ENCODE results near the gene GRAP2. TPM values are rescaled to one million over a fixed set of nuclear protein-coding genes. Genes with fewer than 3 reads are reported as not detected.
A peak's percentile ranks its signal among the peaks of the same experiment; 100 is the strongest.

GRAP2 gene
- total and polyA plus RNA-seq, 10 of the 15 experiments (the other 5 are each of a cell fraction or from before 2014, with no cell fraction given), result 3.3 to 79.1 (median 59.6) TPM

DNA sequence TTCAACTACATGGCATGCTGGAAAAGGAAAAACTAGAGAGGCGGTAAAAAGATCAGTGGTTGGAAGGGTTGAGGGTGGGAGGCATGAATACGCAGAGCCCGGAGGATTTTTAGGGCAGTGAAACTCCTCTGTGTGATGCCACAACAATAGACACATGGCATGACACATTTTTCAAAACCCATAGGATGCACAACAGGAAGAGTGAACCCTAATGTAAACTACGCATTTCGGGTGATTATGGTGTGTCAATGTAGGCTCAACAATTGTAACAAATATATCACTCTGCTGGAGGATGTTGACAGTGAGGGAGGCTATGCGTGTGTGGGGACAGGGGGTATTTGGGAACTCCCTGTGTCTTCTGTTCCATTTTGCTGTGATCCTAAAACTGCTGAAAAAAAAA, 78.2 kb downstream of the GRAP2 start (continued):
- no peak for TF ChIP-seq E2F4 (IDR thresholded peaks at IDR 0.05; ENCODE audit: low read depth, low read length)
- TF ChIP-seq, protein P1, sequence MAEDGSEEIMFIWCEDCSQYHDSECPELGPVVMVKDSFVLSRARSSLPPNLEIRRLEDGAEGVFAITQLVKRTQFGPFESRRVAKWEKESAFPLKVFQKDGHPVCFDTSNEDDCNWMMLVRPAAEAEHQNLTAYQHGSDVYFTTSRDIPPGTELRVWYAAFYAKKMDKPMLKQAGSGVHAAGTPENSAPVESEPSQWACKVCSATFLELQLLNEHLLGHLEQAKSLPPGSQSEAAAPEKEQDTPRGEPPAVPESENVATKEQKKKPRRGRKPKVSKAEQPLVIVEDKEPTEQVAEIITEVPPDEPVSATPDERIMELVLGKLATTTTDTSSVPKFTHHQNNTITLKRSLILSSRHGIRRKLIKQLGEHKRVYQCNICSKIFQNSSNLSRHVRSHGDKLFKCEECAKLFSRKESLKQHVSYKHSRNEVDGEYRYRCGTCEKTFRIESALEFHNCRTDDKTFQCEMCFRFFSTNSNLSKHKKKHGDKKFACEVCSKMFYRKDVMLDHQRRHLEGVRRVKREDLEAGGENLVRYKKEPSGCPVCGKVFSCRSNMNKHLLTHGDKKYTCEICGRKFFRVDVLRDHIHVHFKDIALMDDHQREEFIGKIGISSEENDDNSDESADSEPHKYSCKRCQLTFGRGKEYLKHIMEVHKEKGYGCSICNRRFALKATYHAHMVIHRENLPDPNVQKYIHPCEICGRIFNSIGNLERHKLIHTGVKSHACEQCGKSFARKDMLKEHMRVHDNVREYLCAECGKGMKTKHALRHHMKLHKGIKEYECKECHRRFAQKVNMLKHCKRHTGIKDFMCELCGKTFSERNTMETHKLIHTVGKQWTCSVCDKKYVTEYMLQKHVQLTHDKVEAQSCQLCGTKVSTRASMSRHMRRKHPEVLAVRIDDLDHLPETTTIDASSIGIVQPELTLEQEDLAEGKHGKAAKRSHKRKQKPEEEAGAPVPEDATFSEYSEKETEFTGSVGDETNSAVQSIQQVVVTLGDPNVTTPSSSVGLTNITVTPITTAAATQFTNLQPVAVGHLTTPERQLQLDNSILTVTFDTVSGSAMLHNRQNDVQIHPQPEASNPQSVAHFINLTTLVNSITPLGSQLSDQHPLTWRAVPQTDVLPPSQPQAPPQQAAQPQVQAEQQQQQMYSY (CRISPR knock-in tag; IDR thresholded peaks at IDR 0.05), result no peak
- TF ChIP-seq, protein P2, sequence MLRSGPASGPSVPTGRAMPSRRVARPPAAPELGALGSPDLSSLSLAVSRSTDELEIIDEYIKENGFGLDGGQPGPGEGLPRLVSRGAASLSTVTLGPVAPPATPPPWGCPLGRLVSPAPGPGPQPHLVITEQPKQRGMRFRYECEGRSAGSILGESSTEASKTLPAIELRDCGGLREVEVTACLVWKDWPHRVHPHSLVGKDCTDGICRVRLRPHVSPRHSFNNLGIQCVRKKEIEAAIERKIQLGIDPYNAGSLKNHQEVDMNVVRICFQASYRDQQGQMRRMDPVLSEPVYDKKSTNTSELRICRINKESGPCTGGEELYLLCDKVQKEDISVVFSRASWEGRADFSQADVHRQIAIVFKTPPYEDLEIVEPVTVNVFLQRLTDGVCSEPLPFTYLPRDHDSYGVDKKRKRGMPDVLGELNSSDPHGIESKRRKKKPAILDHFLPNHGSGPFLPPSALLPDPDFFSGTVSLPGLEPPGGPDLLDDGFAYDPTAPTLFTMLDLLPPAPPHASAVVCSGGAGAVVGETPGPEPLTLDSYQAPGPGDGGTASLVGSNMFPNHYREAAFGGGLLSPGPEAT (IDR thresholded peaks at IDR 0.05; ENCODE audit: low read depth), result no peak

- Histone ChIP-seq H3K27ac (ENCODE audit: control insufficient read depth, insufficient read depth) (no peak overlapping the region), H3K4me1 (ENCODE audit: control insufficient read depth, insufficient read depth, low read length) (no peaks in the 10 kb centered on the region), H3K79me2 (ENCODE audit: control insufficient read depth, insufficient read depth, low read length) (no peaks in the 10 kb centered on the region), H2AFZ (ENCODE audit: control insufficient read depth, low read depth, low read length) (no peak overlapping the region), H3K4me2 (ENCODE audit: control insufficient read depth, insufficient read depth) (no peak overlapping the region), H4K20me1 (ENCODE audit: control insufficient read depth, insufficient read depth) (no peaks in the 10 kb centered on the region), H3K9me3 (replicated peaks; ENCODE audit: control insufficient read depth, insufficient read depth, low read length) (no peaks in the 10 kb centered on the region), H3K4me3 (no peak overlapping the region), H3K27me3 (replicated peaks in 1 of 2; ENCODE audit: control insufficient read depth in 2 of 2, insufficient read depth in 2 of 2, low read length in 1 of 2) (no peaks in the 10 kb centered on the region), H3K36me3 (ENCODE audit: control insufficient read depth in 2 of 2, insufficient read depth in 2 of 2, low read length in 1 of 2) (no peaks in the 10 kb centered on the region; a peak in 1 of 4 replicates), H3K9ac (ENCODE audit: control insufficient read depth, insufficient read depth, low read length) (no peak overlapping the region)
- intact Hi-C loops (cut with micrococcal nuclease; ENCODE audit: unreplicated experiment), result no loop called here
- no TSS peak for BruUV-seq (replicated peaks)
- FAIRE-seq (no peak), DNase-seq (ENCODE audit: low read depth, low spot score) (no peak), ATAC-seq (no peak)
- RAD21 ChIA-PET (ENCODE audit: unreplicated experiment), result no interaction called here
- SMC1A ChIA-PET (ENCODE audit: uncharacterized antibody, unreplicated experiment), result no interaction called here
- WGBS (ENCODE audit: insufficient coverage, insufficient replicate concordance, low lambda C conversion rate, missing lambda C conversion rate), result 51% methylated on average over 5 of the region's 5 CpGs
- in situ Hi-C loops (cut with MboI), result no loop called here
- TF ChIP-seq ZNF24 (IDR thresholded peaks at IDR 0.05), result peak; percentile 96
- TF ChIP-seq RB1 (IDR thresholded peaks at IDR 0.05; ENCODE audit: borderline replicate concordance), result no peak
- CTCF ChIA-PET, result no interaction called here
- POLR2A ChIA-PET, result no interaction called here
Measured at GRCh38 chr22:39979458-39979857, 78.6 kb downstream of the GRAP2 start.
